Choroid plexus epithelial cell (primary cell): ENCODE measurements around the gene RAI1.
A peak's percentile ranks its signal among the peaks of the same experiment; 100 is the strongest.

Experiments
- DNase-seq: peaks from one replicate; pipeline ENCODE4 v3.0.0-alpha.2; 2010; ENCODE audit warnings: low read depth
- H3K4me3 ChIP-seq: 2 replicates; pipeline ENCODE4 v1.5.1; 2011; ENCODE audit warnings: low read depth, mild to moderate bottlenecking, control low read depth, low read length, moderate library complexity
- CTCF ChIP-seq: conservative IDR thresholded peaks from 2 replicates; pipeline ENCODE4 v1.5.1; 2011; ENCODE audit warnings: low read depth, mild to moderate bottlenecking, control low read depth, inconsistent platforms, low read length, moderate library complexity

Gene RAI1

DNA sequence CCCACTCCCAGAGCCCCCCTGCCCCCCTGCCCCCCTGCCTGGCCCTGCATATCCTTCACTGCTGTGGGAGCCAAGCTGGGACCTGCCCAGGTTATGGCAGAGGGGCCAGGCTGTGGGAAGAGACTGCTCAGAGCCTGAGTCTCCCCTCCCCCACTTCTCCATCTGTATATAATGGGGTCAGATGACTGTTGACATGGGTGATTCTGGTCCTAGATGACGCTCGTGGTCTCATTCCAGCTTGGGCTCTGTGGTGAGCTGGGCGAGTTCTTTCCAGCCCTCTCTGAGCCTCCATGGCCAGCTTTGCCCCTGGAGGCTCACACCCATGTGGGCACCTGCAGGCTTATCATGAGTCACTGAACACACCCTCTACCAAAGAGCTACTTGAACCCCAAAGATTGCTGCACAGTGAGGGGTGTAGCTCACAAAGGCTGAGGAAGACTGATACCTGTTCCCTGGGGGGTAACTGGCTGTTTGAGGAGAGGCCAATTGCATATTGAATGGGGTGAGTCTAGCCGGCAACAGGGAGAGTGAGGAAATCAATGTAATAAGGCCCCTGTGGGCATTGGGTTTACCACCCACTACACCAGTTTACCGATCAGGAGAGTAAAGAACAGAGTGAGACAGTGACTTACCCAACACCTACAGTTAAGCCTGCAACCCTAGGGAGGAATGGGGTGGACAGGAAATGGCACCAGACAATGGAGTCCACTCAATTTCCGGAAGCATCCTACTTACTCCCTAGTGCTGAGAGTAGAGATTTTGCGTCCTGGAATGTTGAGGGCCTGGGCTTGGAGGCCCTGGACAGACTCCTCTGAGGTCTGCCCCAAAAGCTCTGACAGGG lies 159.7 kb downstream of the RAI1 start:
- DNase-seq = peak; percentile 45

DNA sequence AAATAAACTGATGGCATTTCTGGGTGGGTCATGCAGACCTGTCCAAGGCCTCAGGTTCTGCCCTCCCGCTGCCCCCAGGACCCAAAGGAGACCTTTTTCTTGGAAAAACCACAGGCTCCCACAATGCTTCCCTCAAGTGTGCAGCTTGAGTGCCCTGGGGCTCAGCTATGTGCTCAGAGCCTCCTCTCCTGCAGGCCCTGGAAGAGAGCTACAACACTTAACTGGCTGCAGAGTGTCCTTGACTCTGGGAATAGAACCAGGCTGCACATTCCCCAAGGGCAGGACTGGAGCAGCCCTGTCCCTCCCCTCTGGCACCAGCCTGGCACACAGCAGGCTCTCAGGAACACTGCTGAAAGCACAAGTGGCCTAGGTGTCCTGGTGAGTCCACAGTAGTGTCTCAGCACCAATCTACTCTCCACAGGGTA lies 160.4 kb downstream of the RAI1 start:
- no peak for DNase-seq
- TF ChIP-seq CTCF = no peak
- no peak overlapping the region for H3K4me3 ChIP-seq

More for the DNA sequence above, 159.7 kb downstream of the RAI1 start:
- TF ChIP-seq CTCF = no peak
- H3K4me3 ChIP-seq = no peak overlapping the region

- no peak overlapping the region for H3K4me3 ChIP-seq
- no peak for DNase-seq
- no peak for TF ChIP-seq CTCF
Measured at GRCh38 chr17:17842111-17842876, 161.0 kb downstream of the RAI1 start.

DNA sequence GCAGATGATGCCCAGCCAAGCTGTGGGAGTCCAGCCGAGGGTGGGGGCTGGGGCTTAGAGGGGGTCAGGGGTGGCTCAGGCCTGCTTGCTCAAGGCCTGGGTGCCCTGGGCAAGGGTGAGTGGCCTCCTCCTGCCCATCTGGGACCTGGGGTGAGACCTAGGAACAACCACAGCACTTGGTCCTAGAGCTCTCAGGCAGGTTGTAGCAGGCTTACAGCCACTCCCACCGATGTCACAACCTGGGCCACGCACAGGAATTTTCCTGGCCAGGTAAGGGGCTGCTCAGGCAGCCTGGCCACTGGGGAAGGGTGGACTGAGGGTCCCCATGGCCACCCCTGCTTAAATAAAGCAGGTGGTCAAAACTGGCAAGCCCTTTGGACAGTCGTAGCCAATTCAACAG lies 161.8 kb downstream of the RAI1 start:
- no peak for DNase-seq
- H3K4me3 ChIP-seq = no peak overlapping the region
- no peak for TF ChIP-seq CTCF

GRCh38 chr17:17844079-17844478 lies 162.8 kb downstream of the RAI1 start:
- no peak for DNase-seq
- TF ChIP-seq CTCF = no peak
- no peak overlapping the region for H3K4me3 ChIP-seq

- DNase-seq = no peak
- no peak overlapping the region for H3K4me3 ChIP-seq
- no peak for TF ChIP-seq CTCF
Measured at GRCh38 chr17:17844500-17844899, 163.2 kb downstream of the RAI1 start.
